ENCODE data around the gene FGF19.

FGF19 gene

DNA sequence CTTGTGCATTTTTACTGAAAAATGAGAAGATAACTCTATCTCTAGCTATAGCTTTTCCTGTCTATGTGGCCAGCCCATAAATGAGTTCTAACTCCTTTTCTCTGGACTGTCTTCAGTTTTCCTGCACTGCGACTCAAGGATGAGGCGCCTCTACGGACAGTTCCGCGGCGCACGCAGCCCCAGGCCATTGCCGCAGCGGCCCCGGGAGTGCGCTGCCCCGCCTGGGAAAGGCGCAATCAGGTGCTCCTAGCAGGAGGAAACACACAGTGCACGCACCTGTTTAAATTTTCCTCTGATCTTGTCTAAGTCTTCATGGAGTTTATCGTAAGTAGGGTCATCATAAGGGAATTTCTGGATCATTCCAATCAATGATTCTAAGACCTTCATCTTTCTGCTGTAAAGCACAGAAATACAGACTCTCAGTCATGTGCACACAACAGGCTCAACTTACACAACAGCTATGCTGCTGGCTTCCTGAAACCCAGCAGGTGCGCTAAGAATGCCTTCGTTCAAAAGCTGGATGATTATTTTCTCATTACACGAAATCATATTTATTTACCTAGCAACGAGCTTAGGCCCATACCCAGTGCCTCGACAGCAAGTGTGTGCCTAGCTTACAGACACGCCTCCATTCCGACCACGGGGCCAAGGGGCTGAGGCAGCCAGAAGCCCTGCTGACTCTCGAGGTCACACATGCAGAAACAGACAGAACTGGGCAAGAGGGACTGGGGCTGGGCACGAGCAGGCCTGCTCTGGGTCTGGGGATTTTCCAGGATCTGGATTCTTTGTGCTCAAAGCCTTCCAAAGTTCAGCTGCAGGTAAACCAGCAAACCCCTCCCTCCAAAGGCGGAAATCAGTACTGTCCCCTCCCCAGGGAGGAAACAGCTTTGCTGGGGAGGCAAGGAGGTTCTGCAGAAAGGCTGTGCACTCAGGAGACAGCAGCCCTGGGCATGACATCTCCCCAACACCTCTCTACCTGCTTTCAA is 35.9 kb downstream of the FGF19 start:
- DNase-seq, result no peak

DNA sequence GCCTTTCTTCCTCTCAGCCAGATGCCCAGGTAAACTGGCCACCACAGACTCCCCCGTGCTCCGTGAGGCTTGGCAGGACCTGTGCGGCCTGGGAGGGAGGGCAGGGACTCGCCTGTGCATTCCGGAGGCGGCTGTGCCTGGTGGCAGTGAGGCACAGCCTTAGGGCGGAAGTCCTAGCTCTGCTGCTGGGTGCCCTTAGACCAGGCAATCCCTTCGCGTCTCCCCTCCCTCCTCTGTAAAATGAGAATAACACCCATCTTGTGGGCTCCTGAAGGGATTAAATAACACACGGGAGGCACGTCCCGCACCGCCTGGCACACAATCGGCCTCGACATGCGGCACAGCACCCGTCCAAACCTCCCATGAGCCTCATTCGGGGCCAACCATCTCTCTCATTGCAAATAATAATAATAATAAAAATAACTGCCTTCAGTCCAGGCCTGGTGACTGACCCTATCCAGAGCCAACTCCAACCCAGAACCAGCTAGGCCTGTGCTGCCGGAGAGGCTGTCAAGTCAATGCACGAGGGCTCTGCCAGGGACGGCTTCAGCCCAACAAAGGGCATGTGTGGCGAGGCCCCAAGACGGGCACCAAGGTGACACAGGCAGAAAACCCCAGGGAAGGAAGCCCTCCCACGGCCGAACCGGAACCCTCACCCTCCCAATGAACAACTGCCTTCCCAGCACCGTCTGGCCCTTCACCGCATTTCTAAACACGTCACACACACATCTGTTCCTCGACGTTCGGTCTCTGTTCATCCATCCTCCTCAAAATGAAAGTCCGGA is 36.9 kb downstream of the FGF19 start:
- no peak for DNase-seq

DNA sequence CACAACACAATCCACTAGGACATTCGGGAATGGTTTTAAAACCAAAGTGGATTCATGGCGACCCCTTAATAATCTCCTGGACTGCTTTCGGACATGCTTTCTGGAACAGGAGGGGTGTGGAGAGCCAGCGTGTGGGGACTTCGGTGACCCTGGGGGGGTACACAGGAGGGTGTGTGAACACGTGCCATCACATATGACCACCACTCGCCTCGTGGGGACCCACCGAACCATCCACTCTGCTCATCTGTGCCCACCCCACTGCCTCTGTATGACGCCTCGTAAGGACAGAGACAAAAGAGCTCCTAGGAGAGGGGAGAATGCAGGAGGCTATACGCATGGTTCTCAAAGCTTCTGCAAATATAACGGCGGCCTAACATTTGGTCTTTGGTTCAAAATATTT is 37.6 kb downstream of the FGF19 start:
- no peak for DNase-seq

DNA sequence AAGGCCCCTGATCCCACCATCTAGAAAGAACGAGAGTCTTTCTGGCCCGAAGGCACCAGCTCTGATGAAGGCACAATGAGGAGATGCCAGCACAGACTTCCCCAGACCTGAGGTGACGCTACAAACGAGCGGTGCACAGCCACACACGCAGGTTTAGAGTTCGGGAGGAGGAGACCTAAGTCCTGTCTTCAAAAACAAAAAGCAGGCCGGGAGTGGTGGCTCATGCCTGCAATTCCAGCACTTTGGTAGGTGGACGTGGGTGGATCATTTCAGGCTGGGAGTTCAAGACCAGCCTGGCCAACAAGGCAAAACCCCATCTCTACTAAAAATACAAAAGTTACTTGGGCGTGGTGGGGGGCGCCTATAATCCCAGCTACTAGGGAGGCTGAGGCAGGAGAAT is 38.2 kb downstream of the FGF19 start:
- no peak for DNase-seq

DNA sequence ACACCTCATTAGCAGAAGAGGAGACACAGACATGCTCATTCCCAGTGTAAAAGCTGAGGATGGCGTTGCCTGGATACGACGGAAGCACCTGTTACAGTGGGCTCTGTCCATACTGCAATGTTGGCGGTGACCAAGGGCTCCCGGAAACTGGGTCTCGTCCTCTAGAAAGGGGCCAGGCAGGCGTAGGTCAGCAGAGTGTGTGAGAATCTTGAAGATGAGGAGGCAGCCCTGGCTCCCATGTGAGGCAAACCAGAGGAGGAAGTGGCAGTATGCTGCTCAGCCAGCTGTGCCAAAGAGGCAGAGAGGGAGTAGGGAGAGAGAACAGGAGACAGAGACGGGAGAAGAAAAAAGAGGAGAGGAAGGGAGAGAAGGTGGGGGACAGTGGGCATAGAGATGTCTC is 38.9 kb downstream of the FGF19 start:
- DNase-seq, result no peak

DNA sequence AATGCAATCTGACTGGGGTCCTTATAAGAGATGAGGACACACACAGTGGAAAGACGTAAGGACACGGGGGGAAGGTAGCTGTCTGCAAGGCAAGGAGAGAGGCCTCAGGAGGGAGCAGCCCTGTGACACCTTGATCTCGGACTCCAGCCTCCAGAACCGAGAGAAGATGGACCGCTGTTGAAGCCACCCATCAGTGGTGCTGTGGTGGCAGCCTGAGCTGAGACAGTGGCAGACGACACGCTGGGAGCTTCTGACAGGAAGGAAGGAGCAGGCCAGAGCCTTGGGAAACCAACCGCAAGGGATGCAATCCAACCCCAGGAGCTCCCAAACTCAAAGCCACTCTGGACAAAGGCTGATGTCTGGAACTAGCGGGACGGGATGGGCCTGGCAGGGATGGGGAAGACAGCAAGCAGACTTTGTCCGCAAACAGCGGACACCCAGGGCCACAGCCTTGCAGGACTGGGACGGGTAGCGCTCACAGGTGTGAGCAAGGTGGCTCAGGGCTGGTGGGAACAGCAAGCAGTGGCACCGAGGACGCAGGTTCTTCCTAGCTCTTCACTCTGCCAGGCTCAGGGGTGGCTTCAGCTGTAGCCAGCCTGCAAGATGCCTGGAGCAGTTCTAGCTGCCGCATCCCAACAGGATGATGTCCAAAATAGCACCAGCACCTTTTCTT is 39.6 kb downstream of the FGF19 start:
- DNase-seq, result no peak

DNA sequence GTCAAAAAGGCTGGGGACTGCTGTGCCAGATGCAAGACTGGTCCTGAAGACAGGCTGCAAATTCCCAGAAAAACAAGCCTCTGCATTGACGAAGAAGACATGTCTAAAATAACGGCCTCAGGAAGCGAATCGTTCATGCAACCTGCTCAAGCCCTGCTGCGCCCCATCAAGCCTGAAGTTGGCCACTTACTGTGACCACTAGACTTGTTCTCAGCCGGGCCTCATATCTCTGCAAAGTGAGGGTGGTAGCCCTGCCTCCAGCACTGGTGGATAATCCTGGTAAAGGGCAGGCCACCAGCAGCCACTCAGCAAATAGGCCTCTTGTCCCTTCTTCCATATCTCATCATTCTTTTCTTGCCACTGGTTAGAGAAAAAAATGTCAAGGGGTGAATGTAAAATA is 40.5 kb downstream of the FGF19 start:
- DNase-seq, result no peak

DNA sequence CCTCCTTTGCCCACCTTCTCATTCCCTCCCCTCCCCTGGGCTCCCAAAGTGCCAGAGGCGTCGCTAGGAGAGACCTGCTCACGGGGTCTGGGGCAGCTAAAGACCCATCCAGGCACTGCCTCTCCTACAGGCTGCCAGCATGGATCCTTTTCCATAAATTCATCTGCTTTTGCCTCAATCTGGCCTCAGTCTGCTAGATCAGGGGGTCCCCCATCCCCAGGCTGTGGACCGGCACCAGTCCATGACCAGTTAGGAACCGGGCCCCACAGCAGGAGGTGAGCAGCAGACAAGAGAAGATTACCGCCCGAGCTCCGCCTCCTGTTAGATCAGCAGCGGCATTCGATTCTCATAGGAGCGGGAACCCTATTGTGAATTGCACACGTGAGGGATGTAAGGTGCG is 41.0 kb downstream of the FGF19 start:
- DNase-seq, result no peak

DNA sequence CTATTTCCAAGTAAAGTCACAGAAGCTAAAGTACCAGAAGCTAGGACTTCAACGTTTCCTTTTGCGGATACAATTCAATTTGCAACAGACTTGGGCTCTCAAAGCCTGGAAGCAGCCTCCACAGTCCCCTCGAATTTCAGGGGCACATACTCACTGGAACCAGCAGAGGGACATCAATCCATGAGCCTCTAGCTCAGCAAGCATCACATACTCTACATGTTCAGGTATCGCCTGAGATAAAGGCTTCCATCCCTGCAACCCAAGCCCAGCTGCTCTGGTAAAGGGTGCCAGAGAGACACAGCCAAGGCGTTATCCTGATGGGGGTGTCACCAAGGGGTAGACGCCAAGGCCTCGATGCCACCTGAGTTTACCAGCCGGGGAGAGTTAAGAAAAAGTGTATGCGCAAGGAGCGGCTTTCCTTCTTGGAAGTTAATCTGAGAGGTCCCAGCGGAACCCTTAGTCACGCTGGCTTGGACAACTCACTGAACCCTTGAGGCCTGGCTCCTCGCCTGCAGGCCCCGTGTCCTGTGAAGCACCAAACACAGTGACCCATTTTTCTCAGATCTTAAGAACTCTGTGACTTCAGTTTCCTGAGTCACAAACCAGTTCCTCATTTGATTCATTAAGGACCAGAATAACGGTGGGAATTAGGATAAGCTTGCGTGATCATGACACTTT is 41.7 kb downstream of the FGF19 start:
- DNase-seq, result no peak

DNA sequence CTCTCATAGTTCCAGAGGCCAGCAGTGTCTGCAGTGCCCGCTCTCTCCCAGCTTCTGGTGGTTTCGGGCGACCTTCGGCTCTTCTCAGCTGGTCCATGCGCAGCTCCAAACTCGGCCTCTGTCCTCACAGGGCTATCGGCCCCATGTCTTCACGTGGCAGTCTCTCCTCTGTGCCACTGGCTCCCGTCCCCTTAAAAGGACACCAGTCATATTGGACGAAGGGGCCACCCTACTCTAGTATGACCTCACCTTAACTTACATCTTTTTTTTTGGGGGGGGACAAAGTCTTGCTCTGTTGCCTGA is 42.5 kb downstream of the FGF19 start:
- DNase-seq, result no peak

DNA sequence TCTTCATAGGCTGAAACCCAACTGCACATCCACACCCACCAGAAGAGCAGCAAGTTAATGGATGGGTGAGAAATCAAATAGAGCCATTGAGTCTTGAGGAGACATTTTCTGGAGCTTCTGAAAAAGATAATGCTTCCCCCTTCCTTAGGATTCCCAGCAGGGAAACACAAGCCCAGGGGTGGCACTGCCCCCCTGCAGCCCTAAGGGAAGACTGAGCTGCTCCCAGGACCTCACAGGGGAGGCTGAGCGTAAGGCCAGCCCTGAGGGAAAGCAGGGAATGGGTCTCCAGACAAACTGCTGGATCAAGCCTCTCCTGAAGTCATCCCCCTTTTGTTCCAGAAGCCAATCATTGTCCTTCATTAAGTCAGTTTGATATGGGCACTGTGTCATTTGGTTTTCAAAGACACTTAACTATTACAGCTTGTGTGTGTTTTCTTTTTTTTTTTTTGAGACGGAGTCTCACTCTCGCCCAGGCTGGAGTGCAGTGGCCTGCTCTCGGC is 43.8 kb downstream of the FGF19 start:
- no peak for DNase-seq

DNA sequence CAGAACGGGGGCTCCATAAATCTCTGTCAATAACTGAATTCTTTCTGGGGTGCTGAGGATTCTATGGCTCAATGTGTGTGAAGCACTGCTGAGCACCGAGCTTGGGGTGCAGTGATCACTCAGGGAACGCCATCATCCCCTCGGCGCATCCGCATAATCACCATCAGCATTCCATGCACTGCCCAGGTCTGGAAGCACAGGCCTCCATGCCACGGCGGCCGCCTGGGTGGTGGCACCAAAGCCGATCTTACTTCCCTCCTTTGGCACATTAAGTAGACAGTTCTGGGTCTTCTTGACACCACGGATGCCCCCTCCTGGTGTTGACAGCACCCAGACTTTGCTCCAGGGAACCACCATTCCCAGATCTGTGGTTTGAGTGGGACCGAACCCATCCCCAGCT is 44.2 kb downstream of the FGF19 start:
- no peak for DNase-seq

DNA sequence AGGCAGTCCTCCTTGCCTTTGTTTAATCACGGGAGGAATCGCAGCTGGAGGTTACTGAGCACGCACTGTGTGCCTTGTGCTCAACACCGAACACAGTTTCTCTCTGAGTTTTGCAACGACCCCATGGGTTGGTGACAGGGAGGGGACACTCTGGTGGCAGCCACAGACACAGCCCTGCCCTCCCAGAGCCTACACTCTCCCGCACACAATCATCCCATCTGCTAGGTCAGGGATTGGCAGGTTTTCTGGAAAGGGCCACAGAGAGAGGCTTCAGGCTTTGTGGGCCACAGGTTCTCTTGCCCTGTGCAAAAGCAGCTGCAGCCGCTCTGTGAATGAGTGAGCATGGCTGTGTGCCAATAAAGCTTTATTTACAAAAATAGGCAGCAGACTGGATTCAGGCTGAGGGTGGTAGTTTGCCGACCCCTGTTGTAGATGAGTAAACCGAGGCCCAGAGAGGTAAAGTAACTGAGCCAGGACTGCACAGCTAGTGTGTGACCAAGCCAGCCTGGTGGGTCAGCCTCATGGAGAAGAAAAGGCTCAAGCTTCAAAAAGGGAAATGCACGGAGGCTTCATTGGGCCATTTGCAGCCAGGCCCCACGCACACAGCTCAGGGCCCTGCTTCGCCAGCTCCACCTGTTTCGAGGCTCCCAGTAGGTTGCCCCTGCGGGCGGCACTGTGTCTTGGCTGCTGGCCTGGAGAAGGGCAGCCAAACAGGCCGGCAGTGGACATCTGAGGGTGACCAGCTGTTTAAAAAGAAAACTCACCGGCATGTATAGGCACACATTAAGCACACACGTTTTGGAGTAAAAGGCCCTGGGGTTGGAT is 45.0 kb downstream of the FGF19 start:
- DNase-seq, result no peak

DNA sequence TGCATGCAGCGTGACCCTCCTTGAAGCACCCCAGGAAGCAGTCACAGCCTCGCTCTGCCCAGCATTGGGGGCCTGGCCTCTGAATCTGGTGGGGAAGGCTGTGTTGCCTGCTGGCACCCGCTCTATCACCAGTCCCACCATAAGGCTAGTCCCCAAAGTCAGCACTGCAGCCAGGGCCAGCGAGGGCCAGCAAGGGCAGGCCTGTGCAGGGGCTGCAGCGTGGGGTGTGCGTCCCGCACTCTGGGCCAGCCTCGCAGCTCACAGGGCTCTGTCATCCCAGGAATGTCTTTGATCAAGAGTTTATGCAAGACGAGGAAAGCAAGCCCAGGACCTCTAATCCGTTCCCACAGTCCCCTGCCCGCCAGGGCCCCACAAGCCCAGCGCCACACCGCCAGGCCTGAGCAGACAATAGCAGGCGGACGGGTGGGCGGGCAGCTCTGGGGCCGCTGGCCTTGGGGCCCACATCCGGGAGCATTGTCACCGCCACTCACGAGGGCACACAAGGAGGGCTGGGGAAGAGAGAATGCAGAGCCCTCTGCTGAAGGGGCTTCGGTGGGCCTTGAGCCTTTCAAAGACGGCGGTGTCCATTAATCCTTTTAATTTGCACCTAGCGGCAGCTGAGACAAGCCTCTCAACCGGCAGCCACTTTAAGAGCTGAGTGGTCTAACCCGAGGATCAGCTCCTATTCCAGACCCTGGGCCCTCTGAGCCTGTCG is 45.8 kb downstream of the FGF19 start:
- no peak for DNase-seq

DNA sequence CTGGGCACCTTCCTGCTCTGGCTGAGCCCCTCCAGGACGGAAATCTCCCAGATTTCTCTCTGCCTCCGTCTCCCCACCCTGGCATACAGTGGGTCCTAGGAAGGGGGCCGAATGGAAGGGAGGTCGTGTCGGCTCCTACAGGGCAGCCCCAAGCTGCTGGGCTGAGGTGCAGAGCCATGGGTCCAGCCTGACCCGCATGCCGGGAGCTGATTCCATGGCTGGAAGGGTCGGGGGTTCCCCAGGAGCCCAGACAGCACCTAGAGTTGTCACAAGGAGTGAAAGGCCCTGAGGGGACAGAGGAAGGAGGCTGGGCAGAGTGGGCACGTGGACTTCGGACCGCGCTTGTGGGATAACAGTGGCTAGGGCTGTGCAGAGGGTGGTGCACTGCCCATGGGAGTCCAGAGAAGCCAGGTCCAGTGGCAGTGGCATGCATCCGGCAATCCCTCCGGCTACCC is 46.3 kb downstream of the FGF19 start:
- no peak for DNase-seq

DNA sequence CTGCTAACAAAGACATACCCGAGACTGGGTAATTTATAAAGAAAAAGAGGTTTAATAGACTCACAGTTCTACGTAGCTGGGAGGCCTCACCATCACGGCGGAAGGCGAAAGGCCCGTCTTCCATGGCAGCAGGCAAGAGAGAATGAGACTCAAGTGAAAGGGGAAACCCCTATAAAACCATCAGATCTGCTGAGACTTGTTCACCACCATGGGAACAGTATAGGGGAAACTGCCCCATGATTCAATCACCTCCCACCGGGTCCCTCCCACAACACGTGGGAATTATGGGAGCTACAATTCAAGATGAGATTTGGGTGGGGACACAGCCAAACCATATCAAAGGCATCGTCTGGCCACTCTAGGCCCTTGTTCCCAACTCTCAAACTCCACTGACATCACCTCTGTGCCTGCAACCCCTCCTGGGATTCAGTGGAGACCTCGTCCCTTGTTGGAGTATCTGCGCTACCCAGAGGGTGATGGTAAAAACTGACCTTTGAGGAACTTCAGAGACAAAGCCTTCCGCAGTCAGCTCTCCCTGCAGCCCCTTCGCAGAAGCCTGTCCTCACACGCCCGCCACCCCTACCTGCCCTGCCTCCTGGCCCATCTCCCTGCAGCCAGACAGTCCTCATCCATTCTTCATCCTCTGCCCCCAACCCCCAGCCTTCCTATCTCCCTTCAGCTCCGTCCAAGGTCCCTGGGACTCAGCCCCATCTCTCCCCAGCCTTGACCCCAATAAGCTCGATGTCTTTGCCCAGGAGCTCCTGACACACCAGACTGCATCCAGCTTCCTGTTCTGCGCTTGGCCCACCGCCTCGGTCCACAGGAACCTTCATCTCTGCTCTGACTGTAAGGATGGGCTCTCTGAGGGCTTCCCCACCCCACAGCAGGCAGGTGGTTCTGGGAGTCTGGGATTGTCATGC is 47.0 kb downstream of the FGF19 start:
- no peak for DNase-seq

DNA sequence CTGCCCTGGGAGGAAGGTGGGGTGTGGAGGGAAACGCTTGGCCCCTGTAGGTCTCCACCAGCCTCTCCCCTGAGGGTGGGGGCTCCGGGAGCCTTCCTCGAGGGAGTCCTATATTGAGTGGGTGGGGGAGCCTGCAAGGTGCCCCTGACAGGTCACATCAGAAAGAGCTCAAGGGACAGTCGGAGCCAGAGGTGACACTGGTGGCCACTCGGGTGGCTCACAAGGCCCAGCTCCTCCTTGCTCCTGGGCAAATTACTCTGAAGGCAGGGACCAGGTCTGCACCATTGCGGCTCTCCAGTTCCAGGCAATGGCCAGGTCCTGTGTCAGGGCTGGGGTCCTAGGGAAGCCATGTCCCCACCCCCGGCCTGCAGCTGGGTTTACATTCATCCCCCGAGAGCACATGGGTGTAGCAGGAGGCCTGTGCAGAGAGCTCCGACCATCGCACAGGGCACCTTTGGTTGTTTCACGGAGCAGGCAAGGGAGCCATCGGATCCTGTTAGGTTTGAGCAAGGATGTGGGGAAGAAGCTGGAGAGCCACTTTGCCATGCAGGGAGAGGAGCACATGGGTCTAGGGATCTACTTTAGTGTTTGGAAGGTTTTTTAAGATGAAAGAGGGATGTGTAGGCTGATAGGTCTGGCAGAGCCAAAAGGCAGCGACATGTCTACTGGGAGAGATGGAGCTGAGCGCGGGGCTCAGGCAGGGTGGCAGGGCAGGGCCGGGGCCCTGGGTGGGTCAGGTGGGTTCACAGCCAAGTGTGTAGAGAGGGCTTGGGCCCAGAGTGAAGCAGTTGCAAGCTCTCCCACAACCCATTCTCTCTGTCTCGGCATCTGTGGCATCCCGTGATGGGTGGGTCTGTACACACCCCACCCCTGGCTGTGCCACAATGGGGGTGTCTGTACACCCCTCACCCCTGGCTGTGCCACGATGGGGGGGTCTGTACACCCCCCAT is 48.1 kb downstream of the FGF19 start:
- DNase-seq, result no peak

DNA sequence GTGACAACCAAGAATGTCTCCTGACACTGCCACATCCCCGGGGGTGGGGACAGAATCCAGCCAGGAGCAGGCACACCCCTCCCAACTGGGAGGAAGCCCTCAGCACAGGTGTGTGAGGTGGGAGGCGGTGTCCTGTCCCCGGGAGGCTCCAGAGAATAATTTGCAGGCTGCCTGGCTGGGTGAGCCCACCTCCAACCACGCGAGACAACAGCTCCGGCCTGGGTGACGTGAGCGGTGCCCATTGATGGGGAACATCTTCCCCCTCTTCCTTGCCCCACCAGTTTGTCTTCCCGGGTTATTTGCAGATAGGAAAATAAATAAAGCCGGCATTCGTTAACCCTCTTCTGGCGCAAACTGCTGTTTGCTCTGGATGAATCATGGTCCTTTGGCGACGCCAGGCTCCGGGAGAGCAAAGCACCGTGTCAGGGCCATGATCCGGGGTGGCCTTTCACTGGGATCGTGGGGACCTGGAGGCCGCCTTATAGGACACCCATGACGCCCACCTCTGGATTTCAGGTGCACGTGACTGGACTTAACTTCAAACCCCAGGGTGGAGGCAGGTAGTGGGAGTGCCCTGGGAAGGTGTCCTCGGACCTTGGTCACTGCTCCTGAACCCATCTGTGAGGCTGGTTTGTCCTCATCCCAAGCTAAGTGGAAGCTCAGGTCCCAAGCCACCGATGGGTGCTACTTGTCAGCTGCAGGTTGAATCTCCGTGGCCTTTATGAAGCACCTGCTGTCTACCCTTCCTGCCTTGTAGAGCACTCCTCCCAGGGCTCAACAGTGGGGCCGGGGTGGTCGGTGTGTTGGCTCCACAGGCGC is 49.0 kb downstream of the FGF19 start:
- DNase-seq, result no peak

All from cerebellar nuclear complex (tissue), 1 donor.